Neutrophil (primary cell): ENCODE results near the gene ZNF358.

Experiments used
- H3K27ac ChIP-seq: fragments of 200-600 bp; sonication (generic); 2 replicates; pipeline ENCODE4 v1.5.1; 2016; ENCODE audit warnings: mild to moderate bottlenecking, moderate library complexity
- H3K27me3 ChIP-seq: fragments of 200-600 bp; sonication (generic); 2 replicates; pipeline ENCODE4 v1.6.0; 2016; ENCODE audit warnings: mild to moderate bottlenecking
- H3K36me3 ChIP-seq: fragments of 200-600 bp; sonication (generic); 2 replicates; pipeline ENCODE4 v1.5.1; 2017
- H3K4me1 ChIP-seq, 2 experiments: fragments of 200-600 bp in 1 of 2; sonication (generic) in 1 of 2; 1 replicate in 1 of 2; 2 replicates in 1 of 2; pipeline versions ENCODE4 v1.5.1 to v1.6.1; 2013 to 2016; ENCODE audit warnings: low read depth in 1 of 2, low read length in 1 of 2, mild to moderate bottlenecking in 1 of 2, moderate library complexity in 1 of 2; ENCODE audit not compliant: control insufficient read depth in 1 of 2, insufficient read depth in 1 of 2
- H3K4me3 ChIP-seq, 2 experiments: fragments of 200-600 bp in 1 of 2; sonication (generic) in 1 of 2; 1 replicate in 1 of 2; 2 replicates in 1 of 2; pipeline ENCODE4 v1.5.1; 2013 to 2016; ENCODE audit warnings: low read depth in 1 of 2, low read length in 1 of 2, mild to moderate bottlenecking in 1 of 2, moderate library complexity in 1 of 2
- H3K9me3 ChIP-seq: fragments of 200-600 bp; sonication (generic); 2 replicates; pipeline ENCODE4 v1.5.1; 2016
- TF ChIP-seq, protein P1 (sequence below): fragments of 200-600 bp; sonication (generic); IDR thresholded peaks from 2 replicates; pipeline ENCODE4 v1.5.1; 2016; ENCODE audit warnings: antibody characterized with exemption

ZNF358 gene

DNA sequence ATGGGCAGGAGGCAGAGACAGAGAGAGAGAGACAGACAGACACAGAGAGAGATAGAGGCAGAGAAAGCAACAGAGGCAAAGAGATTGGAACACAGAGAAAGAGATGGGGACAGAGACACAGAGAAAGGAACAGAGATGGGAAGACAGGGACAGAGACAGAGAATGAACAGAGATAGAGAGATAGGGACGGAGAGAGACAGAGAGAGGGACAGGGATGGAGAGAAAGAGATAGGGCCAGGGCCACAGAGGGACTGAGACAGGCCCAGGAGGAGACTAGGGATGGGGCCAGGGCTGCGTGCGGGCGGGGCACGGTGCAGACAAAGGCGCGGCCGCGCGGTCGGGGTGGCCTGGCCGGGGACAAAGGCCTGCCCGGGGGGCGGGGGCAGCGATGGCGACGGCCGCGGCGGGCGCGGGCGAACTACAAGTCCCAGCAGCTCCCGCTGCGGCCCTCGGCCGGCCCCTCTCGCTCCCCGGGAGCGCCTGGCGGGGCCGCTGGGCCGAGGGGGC, at the start of gene ZNF358:
TSS of gene ZNF358 (plus strand) at position 459 of the 507 bp plus-strand sequence. CDS start 3,140 bp downstream, outside the sequence.
- H3K36me3 ChIP-seq = no peaks in the 10 kb centered on the region
- peaks cover 78% of the 10 kb centered on the region for H3K27me3 ChIP-seq
- no peaks in the 10 kb centered on the region for H3K9me3 ChIP-seq
- TF ChIP-seq, protein P1, sequence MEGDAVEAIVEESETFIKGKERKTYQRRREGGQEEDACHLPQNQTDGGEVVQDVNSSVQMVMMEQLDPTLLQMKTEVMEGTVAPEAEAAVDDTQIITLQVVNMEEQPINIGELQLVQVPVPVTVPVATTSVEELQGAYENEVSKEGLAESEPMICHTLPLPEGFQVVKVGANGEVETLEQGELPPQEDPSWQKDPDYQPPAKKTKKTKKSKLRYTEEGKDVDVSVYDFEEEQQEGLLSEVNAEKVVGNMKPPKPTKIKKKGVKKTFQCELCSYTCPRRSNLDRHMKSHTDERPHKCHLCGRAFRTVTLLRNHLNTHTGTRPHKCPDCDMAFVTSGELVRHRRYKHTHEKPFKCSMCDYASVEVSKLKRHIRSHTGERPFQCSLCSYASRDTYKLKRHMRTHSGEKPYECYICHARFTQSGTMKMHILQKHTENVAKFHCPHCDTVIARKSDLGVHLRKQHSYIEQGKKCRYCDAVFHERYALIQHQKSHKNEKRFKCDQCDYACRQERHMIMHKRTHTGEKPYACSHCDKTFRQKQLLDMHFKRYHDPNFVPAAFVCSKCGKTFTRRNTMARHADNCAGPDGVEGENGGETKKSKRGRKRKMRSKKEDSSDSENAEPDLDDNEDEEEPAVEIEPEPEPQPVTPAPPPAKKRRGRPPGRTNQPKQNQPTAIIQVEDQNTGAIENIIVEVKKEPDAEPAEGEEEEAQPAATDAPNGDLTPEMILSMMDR = no peak
- peaks cover 0 to 3% of the 10 kb centered on the region in 2 experiments for H3K4me1 ChIP-seq
- no peak within 1 kb of the TSS for H3K4me3 ChIP-seq
- H3K27ac ChIP-seq = no peak within 1 kb of the TSS

DNA sequence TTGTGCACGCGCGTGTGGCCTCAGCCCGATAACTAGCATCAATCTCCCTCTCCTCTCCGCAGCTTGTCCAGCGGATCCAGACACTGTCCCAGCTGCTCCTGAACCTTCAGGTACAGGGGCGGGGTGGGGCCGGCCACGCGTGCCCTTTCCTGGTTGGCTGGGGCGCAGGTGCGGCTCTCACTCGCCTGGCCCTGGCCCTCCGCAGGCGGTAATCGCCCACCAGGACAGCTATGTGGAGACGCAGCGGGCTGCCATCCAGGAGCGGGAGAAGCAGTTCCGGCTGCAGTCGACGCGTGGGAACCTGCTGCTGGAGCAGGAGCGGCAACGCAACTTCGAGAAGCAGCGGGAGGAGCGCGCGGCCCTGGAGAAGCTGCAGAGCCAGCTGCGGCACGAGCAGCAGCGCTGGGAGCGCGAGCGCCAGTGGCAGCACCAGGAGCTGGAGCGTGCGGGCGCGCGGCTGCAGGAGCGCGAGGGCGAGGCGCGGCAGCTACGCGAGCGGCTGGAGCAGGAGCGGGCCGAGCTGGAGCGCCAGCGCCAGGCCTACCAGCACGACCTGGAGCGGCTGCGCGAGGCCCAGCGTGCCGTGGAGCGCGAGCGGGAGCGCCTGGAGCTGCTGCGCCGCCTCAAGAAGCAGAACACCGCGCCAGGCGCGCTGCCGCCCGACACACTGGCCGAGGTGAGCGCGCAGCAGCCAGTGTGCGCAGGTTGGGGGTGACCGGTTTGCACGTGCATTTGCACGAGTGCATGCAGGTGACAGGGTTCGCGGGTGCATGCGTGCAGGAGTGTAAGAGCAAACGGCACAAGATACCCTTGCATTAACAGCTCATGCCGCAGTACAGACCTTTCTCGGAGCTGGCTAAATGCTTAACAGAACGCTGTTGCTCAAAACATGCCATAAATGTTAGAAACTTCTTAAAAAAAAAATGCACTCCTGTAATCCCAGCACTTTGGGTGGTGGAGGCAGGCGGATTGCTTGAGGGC, 48.6 kb upstream of the ZNF358 start:
- no peaks in the 10 kb centered on the region for H3K27me3 ChIP-seq
- no peaks in the 10 kb centered on the region for H3K9me3 ChIP-seq
- TF ChIP-seq, protein P1 = no peak
- H3K4me3 ChIP-seq = no peak overlapping the region
- no peaks in the 10 kb centered on the region for H3K4me1 ChIP-seq
- no peak overlapping the region for H3K27ac ChIP-seq
- H3K36me3 ChIP-seq = peaks cover 99% of the 10 kb centered on the region

DNA sequence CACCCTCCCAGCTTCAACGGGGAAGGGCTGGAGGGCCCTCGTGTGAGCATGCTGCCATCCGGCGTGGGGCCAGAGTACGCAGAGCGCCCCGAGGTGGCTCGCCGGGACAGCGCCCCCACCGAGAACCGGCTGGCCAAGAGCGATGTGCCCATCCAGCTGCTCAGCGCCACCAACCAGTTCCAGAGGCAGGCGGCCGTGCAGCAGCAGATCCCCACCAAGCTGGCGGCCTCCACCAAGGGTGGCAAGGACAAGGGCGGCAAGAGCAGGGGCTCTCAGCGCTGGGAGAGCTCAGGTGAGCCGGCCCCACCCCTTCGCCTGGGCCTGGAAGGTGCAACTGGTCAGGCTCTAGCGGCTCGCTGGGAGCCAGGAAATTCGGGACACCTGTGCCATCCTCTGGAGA, 47.1 kb upstream of the ZNF358 start:
- H3K27me3 ChIP-seq = no peaks in the 10 kb centered on the region
- H3K36me3 ChIP-seq = peaks cover 94% of the 10 kb centered on the region
- TF ChIP-seq, protein P1 = no peak

DNA sequence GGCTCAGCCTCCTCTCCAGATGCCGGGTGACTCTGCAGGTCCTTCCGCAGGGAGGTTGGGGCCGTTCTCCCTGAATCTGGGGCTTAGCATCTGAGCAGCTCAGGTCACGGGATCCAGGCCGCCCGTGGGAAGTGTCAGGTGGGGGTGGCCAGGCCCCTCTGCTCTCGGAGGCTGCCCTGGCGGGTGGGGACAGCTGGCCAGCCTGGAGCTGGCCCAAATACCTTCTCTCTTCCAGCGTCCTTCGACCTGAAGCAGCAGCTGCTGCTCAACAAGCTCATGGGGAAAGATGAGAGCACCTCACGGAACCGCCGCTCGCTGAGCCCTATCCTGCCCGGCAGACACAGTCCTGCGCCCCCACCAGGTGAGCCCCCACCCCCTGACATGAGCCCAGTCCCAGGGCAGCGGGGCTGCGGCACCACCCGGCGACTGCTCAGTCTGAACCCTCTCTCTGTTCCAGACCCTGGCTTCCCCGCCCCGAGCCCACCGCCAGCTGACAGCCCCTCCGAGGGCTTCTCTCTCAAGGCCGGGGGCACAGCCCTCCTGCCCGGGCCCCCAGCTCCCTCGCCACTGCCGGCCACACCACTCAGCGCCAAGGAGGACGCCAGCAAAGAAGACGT, 46.1 kb upstream of the ZNF358 start:
- no peaks in the 10 kb centered on the region for H3K4me1 ChIP-seq
- peaks cover 87% of the 10 kb centered on the region for H3K36me3 ChIP-seq
- no peak overlapping the region for H3K4me3 ChIP-seq
- peak overlapping the region; percentile 7 for H3K27ac ChIP-seq
- H3K27me3 ChIP-seq = no peaks in the 10 kb centered on the region
- no peaks in the 10 kb centered on the region for H3K9me3 ChIP-seq
- TF ChIP-seq, protein P1 = no peak

More for the DNA sequence above, 47.1 kb upstream of the ZNF358 start:
- H3K4me1 ChIP-seq = no peaks in the 10 kb centered on the region
- H3K4me3 ChIP-seq = no peak overlapping the region
- H3K9me3 ChIP-seq = no peaks in the 10 kb centered on the region
- H3K27ac ChIP-seq = no peak overlapping the region

DNA sequence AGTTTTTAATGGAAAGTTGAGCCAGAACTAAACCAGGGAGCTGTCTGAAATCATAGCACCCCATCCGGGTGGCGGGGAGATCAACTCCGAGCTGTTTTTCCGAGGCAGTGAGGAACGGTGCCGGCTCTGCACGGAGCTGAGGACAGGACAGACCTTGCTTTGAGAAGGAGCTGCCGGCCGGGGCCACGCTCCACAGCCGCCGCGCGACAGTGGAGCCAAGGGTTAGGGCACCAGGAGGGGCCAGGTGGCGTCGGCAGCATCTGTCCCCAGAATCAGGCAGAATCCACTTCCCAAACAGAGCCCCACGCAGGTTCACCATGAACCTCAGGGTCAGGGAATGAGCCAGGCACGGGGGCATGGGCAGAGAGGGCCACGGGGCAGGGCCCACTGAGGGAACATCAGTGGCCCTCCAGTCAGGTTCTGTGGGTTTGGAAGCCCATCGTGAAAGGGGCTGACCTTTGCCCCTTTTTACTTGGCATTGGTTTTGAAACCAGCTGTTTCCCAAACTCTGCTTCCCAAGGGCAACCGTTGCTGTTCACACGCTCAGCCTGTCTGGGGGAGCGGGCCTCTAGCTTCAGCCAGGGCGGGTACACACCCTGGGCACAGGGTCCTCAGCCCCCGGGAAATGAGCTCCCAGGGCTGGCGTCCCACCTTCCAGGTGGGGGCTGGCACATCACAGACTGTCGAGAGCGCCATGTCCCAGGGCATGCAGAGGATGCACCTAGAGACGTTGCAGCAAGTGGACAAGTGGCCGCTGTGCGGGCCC, 45.2 kb upstream of the ZNF358 start:
- no peaks in the 10 kb centered on the region for H3K27me3 ChIP-seq
- H3K36me3 ChIP-seq = peaks cover 80% of the 10 kb centered on the region
- no peaks in the 10 kb centered on the region for H3K4me1 ChIP-seq
- no peaks in the 10 kb centered on the region for H3K9me3 ChIP-seq
- TF ChIP-seq, protein P1 = no peak
- H3K4me3 ChIP-seq = no peak overlapping the region
- peak overlapping the region; percentile 59 for H3K27ac ChIP-seq
